Smooth muscle cell (in vitro differentiated cells): ENCODE measurements around the gene GPX4. TPM values are rescaled to one million over a fixed set of nuclear protein-coding genes. Genes with fewer than 3 reads are reported as not detected.

Source experiments
- DNase-seq: peaks from one replicate; lab custom pipeline; 2025; ENCODE audit not compliant: unreplicated experiment; lab: John Stamatoyannopoulos, UW
- H2AFZ ChIP-seq: fragments of 200-600 bp; sonication (generic); 2 replicates; pipeline ENCODE4 v1.6.0; 2016; ENCODE audit warnings: antibody characterized with exemption, low read depth, mild to moderate bottlenecking
- H3F3A ChIP-seq: fragments of 200-600 bp; sonication (generic); 2 replicates; pipeline ENCODE4 v1.6.0; 2017; ENCODE audit warnings: antibody characterized with exemption, low read depth
- H3K27ac ChIP-seq: fragments of 200-600 bp; sonication (generic); 2 replicates; pipeline ENCODE4 v1.5.1; 2016; ENCODE audit warnings: low read depth, mild to moderate bottlenecking
- H3K27me3 ChIP-seq: fragments of 200-600 bp; sonication (generic); 2 replicates; pipeline ENCODE4 v1.6.1; 2016; ENCODE audit warnings: low read depth, mild to moderate bottlenecking
- H3K36me3 ChIP-seq: fragments of 200-600 bp; sonication (generic); 2 replicates; pipeline ENCODE4 v1.5.1; 2016; ENCODE audit warnings: low read depth
- H3K4me1 ChIP-seq: fragments of 200-600 bp; sonication (generic); 2 replicates; pipeline ENCODE4 v1.5.1; 2016; ENCODE audit warnings: low read depth
- H3K4me2 ChIP-seq: fragments of 200-600 bp; sonication (generic); 2 replicates; pipeline ENCODE4 v1.6.0; 2016; ENCODE audit warnings: mild to moderate bottlenecking
- H3K4me3 ChIP-seq: fragments of 200-600 bp; sonication (generic); 2 replicates; pipeline ENCODE4 v1.5.1; 2016; ENCODE audit warnings: mild to moderate bottlenecking
- H3K79me2 ChIP-seq: fragments of 200-600 bp; sonication (generic); 2 replicates; pipeline ENCODE4 v1.6.0; 2016; ENCODE audit warnings: low read depth, mild to moderate bottlenecking
- H3K9ac ChIP-seq: fragments of 200-600 bp; sonication (generic); 2 replicates; pipeline ENCODE4 v1.6.0; 2016; ENCODE audit warnings: low read depth
- H3K9me3 ChIP-seq: fragments of 200-600 bp; sonication (generic); replicated peaks from 2 replicates; pipeline ENCODE4 v1.5.1; 2016; ENCODE audit warnings: low read depth
- H4K20me1 ChIP-seq: fragments of 200-600 bp; sonication (generic); 2 replicates; pipeline ENCODE4 v1.6.0; 2016; ENCODE audit warnings: low read depth
- CTCF ChIP-seq: fragments of 200-600 bp; sonication (generic); IDR thresholded peaks from 2 replicates; pipeline ENCODE4 v1.5.1; 2017; ENCODE audit warnings: borderline replicate concordance, mild to moderate bottlenecking, antibody characterized with exemption; ENCODE audit not compliant: insufficient read depth, poor library complexity, severe bottlenecking
- WGBS: methylation state at CpG from one replicate; pipeline ENCODE4 v1.1.7; 2016; ENCODE audit warnings: low lambda C conversion rate; 5-methylcytosine and 5-hydroxymethylcytosine counted together
- polyA plus RNA-seq: library from polyadenylated mRNA; unstranded; fragments of >200 nt; fragmentation: Nextera tagmentation; extraction: Ambion mirVana; gene quantifications from 2 replicates; pipeline ENCODE4 v1.2.1, GENCODE V29; 2016
- total RNA-seq: library from RNA; depleted of rRNA; stranded (reverse); fragments of >200 nt; gene quantifications from 2 replicates; pipeline ENCODE4 v1.2.3, GENCODE V29; 2014

GPX4 gene
- total and polyA plus RNA-seq, 2 experiments from 2014 or later, result 325 to 450 TPM

GRCh38 chr19:1123885-1124677, 20.3 kb downstream of the GPX4 start:
- no peak for TF ChIP-seq CTCF
- H3K9ac ChIP-seq, result no peak overlapping the region
- WGBS, result 95% methylated on average over 19 of the region's 23 CpGs
- peaks cover 50% of the 10 kb centered on the region for H3K79me2 ChIP-seq
- H3K9me3 ChIP-seq, result no peaks in the 10 kb centered on the region
- H3F3A ChIP-seq, result no peaks in the 10 kb centered on the region
- DNase-seq, result no peak
- no peak overlapping the region for H2AFZ ChIP-seq
- no peaks in the 10 kb centered on the region for H3K27me3 ChIP-seq
- no peak overlapping the region for H3K4me3 ChIP-seq
- no peak overlapping the region for H3K4me2 ChIP-seq
- H3K36me3 ChIP-seq, result no peaks in the 10 kb centered on the region
- no peaks in the 10 kb centered on the region for H3K4me1 ChIP-seq
- peaks cover 71% of the 10 kb centered on the region for H4K20me1 ChIP-seq
- no peak overlapping the region for H3K27ac ChIP-seq

- no peak overlapping the region for H2AFZ ChIP-seq
- H3K36me3 ChIP-seq, result no peaks in the 10 kb centered on the region
- peaks cover 58% of the 10 kb centered on the region for H3K79me2 ChIP-seq
- H3K27ac ChIP-seq, result peak overlapping the region; percentile 15
- no peak for TF ChIP-seq CTCF
- peaks cover 88% of the 10 kb centered on the region for H4K20me1 ChIP-seq
- 87% methylated on average over 33 of the region's 33 CpGs for WGBS
- H3K9me3 ChIP-seq, result no peaks in the 10 kb centered on the region
- H3K27me3 ChIP-seq, result no peaks in the 10 kb centered on the region
- H3K4me2 ChIP-seq, result no peak overlapping the region
- no peak for DNase-seq
- H3K9ac ChIP-seq, result no peak overlapping the region
- no peaks in the 10 kb centered on the region for H3F3A ChIP-seq
- H3K4me1 ChIP-seq, result no peaks in the 10 kb centered on the region
- no peak overlapping the region for H3K4me3 ChIP-seq
These were observed 22.0 kb downstream of the GPX4 start for GRCh38 chr19:1125601-1126467.

GRCh38 chr19:1126984-1127760, 23.4 kb downstream of the GPX4 start:
- no peak for TF ChIP-seq CTCF
- Histone ChIP-seq H3F3A (no peaks in the 10 kb centered on the region), H3K27me3 (no peaks in the 10 kb centered on the region), H3K4me3 (no peak overlapping the region), H3K9me3 (no peaks in the 10 kb centered on the region), H3K79me2 (peaks cover 67% of the 10 kb centered on the region), H3K36me3 (no peaks in the 10 kb centered on the region), H4K20me1 (peaks cover 90% of the 10 kb centered on the region), H3K4me1 (no peaks in the 10 kb centered on the region), H2AFZ (no peak overlapping the region), H3K9ac (no peak overlapping the region), H3K4me2 (no peak overlapping the region), H3K27ac (no peak overlapping the region)
- no peak for DNase-seq
- WGBS, result 96% methylated on average over 28 of the region's 33 CpGs
